Fibroblast of peridontal ligament (primary cell): ENCODE measurements around the gene ZNF445.
A peak's percentile ranks its signal among the peaks of the same experiment; 100 is the strongest.
"Not testable (repeated sequence)": the region's sequence is repeated elsewhere in the genome, so short reads cannot be mapped to it uniquely, and the experiment has no call there.

ENCODE experiments used
- DNase-seq: peaks from one replicate; pipeline ENCODE4 v3.0.0-alpha.2; 2010; ENCODE audit errors: extremely low read depth

The ZNF445 gene

GRCh38 chr3:44477312-44478030 lies at the start of gene ZNF445:
ZNF445 (minus strand) TSS chr3:44477670; CDS start chr3:44455549, 22,121 bp downstream.
- DNase-seq = peak; percentile 69

- no peak for DNase-seq
Observed at GRCh38 chr3:44525060-44525459, 47.6 kb upstream of the ZNF445 start.

DNA sequence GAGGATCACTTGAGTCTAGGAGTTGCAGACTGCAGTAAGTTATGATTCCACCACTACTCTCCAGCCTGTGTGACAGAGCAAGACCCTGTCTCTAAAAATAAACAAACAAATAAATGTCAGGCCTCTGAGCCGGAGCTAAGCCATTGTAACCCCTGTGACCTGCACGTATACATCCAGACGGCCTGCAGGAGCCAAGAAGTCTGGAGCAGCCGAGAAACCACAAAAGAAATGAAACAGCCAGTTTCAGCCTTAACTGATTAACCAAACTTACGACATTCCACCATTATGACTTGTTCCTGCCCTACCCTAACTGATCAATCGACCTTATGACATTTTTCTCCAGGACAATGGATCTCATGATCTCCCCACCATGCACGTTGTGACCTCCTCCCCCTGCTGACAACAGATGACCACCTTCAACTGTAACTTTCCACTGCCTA lies 45.0 kb upstream of the ZNF445 start:
- DNase-seq = no peak

DNA sequence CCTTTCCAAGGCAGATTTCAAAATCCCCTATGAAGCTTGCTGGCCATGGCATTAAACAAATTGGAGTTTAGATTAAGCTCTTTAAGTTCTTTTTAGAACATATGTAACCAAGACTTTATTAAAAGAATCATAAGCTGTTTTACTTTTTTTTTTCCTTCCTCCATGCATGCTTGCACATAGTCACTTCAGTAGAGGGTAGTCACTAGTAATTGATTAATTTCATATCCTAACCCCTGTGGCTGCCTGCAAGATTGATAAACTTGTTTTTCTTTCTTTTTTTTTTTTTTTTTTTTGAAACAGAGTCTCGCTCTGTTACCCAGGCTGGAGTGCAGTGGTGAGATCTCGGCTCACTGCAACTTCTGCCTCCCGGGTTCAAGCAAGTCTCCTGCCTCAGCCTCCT lies 44.3 kb upstream of the ZNF445 start:
- no peak for DNase-seq

GRCh38 chr3:44518782-44519156 lies 41.3 kb upstream of the ZNF445 start:
- no peak for DNase-seq

DNA sequence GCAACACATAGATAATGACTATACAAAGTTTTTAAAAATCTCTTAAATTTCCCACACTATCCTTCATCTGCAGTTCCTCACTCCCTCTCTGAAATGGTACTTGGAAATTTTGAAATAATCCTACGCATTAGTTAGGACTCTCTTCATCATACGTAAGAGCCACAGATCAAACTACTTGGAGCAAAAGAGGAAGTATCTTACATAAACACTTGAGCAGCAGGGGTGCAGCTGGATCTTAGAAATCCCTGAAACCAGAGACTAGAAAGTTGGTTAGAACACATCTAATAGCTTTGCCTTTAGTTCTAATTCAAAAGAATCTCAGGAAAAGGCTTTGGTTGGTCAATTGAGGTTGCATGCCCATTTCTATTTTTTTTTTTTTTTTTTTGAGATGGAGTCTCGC lies 38.8 kb upstream of the ZNF445 start:
- DNase-seq = no peak

DNA sequence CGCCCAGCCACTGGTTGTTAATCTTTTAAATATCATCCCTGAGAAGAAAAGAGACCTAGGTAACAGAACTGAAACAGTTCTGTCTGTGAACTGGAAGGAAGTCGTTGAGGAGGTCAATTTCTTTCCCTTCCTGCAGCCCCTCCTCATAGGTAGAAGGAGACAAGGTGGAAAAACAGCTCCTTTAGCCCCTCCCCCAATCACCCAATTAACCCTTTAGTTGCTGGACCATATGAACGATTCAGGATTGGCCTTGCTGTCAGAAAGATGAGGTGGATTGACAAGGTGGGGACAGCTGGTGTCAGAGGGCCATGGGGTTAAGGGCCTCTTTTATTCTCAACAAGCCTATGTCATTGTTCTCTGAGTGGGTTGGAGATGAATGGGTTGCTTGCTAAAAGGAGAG lies 36.0 kb upstream of the ZNF445 start:
- DNase-seq = no peak

GRCh38 chr3:44511238-44511566 lies 33.7 kb upstream of the ZNF445 start:
- DNase-seq = peak; percentile 21

DNA sequence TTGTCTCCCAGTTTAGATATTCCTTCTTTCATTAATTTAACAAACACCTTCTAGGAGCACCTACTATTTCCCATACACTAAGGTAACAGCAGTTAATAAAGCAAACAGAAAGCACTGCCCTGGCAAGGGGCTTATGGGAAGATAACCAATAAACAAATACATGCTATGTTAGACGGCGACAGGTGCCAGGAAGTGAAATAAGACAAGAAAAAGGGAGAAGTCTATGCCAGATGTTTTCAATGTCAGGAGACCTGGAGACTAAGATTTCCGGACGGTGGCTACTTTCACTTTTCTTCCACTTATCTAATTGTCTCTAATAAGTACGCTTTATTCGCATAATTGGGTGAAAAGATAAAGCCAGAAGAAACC lies 32.5 kb upstream of the ZNF445 start:
- DNase-seq = peak; percentile 26

GRCh38 chr3:44509393-44509921 lies 32.0 kb upstream of the ZNF445 start:
- peak; percentile 10 for DNase-seq

- DNase-seq = no peak
Observed at GRCh38 chr3:44506961-44507360, 29.5 kb upstream of the ZNF445 start.

DNA sequence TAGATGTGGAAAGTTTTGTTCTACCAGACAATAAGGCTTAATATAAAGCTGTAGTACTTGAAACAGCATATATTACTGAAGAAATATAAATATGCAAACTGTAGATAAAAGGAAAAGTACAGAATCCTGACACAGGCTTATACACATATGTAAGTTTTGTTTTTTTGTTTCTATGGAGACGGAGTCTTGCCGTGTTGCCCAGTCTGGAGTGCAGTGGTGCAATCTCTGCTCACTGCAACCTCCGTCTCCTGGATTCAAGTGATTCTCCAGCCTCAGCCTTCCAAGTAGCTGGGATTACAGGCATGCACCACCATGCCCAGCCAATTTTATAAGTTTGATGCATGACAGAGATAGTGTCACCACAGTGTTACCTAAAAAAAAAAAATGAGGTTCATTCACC lies 29.1 kb upstream of the ZNF445 start:
- no peak for DNase-seq

GRCh38 chr3:44504566-44504965 lies 27.1 kb upstream of the ZNF445 start:
- DNase-seq = no peak

GRCh38 chr3:44503178-44503577 lies 25.7 kb upstream of the ZNF445 start:
- not testable (repeated sequence) for DNase-seq

DNA sequence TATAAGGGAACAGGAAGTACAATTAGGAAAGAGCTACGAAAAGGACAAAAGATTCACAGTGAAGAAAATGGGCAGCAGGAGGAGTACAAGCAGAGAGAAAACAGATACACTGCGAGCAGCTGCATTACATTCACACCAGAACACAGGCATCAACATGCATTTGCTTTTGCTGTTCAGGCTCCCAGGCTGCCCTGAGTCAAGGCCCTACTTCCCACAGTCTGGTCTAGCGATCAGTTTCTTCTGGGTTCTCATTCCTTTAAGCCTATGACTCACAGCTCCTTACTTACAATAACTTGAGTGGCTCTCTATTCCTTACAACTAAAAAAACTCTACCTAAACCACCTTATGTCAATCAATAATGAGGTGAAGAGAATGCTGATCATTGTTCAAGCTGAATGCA lies 24.5 kb upstream of the ZNF445 start:
- DNase-seq = no peak

GRCh38 chr3:44499899-44500168 lies 22.4 kb upstream of the ZNF445 start:
- not testable (repeated sequence) for DNase-seq

- DNase-seq = no peak
Observed at GRCh38 chr3:44499149-44499898, 21.9 kb upstream of the ZNF445 start.

DNA sequence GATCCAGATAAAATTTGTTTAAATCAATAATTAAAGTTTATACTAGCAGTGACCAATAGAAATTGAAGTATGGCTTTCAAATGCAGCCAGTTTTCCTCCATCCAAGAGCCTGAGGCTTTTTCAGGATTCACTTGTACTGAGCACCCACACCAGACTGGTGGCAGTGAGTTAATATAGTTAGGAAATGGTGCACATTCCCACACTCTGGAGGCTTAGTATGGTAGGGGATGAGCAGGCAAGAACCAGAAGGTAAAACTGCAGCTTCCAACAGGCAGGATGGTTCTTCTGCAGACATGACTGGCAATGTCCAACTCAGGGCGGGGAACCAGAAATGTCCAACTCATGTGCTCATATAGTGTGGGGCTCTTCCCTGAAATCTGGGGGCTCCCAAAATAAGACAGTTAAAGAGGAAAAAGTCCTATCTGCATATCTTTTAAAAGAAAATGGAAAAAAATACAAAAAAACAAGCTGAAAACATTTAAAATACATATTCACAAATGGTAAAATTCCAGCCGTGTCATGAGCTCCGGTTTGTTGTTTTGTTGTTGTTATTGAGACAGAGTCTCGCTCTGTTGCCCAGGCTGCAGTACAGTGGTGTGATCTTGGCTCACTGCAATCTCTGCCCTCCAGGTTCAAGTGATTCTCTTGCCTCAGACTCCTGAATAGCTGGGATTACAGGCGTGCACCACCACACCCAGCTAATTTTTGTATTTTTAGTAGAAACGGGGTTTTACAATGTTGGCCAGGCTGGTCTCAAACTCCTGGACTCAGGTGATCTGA lies 18.4 kb upstream of the ZNF445 start:
- DNase-seq = no peak

DNA sequence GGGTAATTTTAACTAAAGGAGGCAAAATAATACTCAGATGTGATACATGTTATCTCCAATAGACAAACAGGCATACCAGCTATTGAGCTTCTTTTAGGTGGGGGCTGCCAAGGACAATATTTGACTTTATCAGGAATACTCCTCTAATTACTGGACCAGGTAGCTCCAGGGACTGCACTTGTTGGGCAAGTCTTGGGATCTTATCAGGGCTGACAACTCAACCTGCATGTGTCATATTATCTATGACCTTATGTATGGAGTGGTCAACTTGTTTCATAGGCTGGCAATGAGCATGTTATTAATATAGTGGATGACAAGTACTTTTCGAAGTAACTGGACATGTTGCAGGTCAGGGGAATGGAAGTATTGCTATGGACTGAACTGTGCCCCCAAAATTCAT lies 15.0 kb upstream of the ZNF445 start:
- DNase-seq = no peak

GRCh38 chr3:44482721-44483120 lies 5.3 kb upstream of the ZNF445 start:
- no peak for DNase-seq

GRCh38 chr3:44478606-44479094 lies 1.2 kb upstream of the ZNF445 start:
- no peak for DNase-seq

DNA sequence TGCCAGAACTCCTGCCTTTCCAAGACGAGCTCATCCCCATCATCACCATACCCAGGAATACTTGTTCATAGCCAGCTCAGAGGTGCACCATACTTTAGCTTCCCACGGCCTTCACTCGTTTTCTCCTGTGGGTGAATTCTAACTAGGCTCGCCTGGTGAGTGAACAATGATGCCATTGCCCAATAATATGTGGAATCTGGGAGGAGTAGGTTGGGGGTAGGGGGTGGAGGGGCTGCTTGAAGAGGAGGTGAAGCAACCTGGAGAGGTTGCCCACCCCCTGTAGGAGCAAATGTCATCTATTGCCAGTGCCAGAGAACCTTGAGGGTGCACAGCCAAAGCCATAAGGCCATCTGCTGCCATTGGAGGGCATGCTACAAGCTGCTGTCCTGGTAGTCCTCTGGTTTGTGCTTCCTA lies 592 bp upstream of the ZNF445 start:
- no peak for DNase-seq

- no peak for DNase-seq
Observed at GRCh38 chr3:44476963-44477311, 533 bp downstream of the ZNF445 start.
